Measurements from ENCODE around the gene TPP1.

Gene TPP1

GRCh38 chr11:6610591-6610990 is 8.6 kb downstream of the TPP1 start:
- DNase-seq: no peak

DNA sequence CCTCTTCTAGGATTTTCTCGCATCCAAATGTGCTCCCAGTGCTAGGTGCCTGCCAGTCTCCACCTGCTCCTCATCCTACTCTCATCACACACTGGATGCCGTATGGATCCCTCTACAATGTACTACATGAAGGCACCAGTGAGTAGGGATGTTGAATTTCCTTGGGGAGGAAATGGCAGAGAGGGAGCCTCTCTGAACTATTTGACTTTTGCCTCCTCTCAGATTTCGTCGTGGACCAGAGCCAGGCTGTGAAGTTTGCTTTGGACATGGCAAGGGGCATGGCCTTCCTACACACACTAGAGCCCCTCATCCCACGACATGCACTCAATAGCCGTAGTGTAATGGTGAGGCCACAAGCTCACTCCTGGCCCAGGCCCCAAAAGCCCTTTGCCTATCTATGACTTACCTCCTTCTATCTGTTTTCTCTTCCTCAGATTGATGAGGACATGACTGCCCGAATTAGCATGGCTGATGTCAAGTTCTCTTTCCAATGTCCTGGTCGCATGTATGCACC is 9.7 kb downstream of the TPP1 start:
- no peak for DNase-seq

DNA sequence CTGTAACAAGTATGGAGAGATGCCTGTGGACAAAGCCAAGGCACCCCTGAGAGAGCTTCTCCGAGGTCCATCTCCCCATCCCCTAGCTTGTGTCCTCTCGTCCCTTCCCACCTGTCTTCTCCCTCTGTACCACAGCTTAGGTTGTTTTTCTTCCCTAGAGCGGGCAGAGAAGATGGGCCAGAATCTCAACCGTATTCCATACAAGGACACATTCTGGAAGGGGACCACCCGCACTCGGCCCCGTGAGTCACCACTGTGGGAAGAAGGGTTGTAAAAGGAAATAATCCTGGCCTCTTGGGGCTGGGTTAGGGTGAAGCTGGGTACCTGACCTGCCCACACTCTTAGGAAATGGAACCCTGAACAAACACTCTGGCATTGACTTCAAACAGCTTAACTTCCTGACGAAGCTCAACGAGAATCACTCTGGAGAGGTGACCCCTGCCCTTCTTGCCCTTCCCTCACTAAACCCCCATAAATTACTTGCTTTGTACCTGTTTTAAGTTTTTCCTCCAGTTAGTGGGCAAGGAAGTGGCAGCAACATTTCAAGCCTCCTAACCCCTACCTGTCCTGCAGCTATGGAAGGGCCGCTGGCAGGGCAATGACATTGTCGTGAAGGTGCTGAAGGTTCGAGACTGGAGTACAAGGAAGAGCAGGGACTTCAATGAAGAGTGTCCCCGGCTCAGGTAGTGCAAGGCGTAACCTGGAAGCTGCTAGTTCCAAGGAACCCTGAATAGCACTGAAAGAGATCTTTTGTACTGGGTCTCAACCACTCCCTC is 10.3 kb downstream of the TPP1 start:
- no peak for DNase-seq

DNA sequence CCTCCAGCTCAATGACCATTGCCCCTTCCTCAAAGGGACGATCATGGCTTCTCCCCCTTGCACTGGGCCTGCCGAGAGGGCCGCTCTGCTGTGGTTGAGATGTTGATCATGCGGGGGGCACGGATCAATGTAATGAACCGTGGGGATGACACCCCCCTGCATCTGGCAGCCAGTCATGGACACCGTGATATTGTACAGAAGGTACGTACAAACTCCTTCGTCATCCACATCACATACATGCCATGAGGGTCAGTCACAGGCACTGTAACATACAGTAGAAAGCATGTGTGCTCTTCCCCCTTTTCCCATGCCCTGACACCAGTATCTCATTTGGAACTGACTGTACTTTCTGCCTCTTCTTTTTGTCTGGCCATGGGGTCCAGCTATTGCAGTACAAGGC is 11.2 kb downstream of the TPP1 start:
- DNase-seq: no peak

DNA sequence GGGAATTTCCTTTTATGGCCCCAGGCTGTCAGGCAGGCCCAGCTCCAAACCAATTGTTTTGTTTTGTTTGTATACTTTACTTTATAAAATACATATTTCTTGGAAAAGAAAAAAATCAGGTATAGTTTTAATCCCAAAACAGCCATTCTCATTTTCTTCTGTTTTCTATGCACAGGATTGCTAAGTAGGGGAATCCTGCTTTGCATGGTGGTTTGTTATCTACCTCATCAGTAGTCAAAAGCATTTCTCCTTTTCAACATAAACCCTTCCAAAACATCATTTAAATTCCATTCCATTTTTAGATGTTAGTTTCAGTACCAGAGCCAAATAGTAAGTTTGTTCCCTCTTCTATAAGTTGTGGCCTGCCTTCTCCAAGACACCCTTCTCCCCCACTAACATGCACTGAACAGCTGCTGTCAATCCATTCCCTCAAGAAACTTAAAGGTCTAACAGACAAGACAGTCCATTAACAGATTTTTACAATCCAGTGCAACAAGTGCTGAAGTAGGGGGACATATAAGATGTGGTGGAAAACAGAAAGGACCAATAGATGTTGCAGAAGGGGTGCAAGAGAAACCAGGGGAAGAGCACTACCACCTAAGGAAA is 11.9 kb downstream of the TPP1 start:
- DNase-seq: no peak

DNA sequence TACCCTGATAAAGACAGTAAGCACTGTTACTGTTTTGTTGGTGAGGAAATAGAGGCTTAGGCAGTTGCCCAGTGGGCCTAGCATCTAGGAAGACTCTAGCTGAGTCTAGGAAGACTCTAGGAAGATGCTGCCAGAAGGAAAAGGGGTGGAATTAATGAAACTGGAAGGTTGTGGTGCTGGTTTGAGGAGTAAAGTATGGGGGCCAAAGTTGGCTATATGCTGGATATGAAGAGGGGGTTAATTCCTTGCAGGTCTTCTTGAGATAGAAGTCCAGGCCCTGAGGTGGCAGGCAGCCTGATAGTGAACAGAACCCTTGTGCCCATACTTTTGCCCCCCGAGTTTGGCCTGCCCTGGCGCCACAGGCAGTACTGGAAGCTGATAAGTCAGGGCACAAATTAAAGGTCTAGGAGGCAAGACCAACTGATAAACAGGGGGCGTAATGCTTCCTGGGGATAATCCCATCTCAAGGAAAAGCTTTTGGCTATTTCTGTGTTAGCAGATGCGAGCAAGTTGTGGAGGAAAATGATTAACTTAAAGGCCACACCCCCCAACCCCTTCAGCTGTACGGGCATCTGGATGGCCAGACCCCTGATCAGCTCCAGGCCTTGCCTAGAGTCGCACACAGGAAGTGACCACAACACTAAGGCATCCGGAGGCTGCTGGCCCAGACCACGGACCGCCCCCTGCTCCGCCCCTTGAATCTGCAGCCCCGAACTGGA is 12.6 kb downstream of the TPP1 start:
- peak; percentile 27 for DNase-seq

- no peak for DNase-seq
Observed at GRCh38 chr11:6604790-6605189, 14.4 kb downstream of the TPP1 start.

GRCh38 chr11:6604081-6604626 is 15.1 kb downstream of the TPP1 start:
- peak; percentile 56 for DNase-seq

GRCh38 chr11:6603287-6604080 is 15.7 kb downstream of the TPP1 start, which contains the start of the genes ILK and RRP8:
ILK (plus strand) TSS chr11:6603774; CDS start chr11:6604272, 498 bp downstream.
RRP8 (minus strand) TSS chr11:6603616; CDS start chr11:6603502, 114 bp downstream.
- peak; percentile 83 for DNase-seq

DNA sequence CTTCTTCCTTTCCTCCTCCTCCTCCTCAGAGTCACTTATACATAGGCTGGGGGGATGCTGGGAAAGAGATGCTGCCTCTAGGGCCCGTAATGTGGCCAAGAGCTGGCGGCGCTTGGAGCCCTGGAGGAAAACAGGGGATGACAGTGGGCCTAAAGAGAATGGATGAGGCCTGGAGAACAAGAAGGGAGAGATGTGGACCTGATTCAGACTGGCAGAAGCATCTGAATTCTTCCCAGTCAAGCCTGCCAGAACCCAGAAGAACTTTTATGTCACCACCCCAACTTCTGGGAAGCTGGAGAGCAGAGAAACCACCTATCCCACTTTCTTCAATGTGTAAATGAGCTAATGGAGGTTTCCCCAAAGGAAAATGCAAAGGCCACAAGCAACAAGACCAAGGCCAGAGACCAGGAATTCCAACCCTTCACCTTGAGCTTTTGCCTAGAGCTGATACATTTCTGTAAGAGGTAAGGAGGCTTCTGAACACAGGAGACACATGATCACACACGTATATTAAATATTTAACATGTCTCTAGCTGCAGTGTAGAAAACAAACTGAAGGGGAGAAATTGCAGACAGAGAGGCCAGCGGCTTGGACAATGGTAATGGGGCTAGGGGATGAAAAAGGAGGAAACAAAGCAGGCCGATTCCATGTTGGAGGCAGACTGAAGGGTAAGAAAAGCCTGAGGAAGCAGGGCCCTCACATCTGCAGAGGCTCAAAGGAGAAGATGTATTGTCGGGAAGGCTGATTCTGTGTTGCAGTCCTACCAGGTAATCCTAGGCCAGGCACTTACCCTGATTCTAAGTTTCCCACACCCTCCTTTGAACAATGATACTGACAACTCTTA is 16.9 kb downstream of the TPP1 start:
- DNase-seq: no peak

DNA sequence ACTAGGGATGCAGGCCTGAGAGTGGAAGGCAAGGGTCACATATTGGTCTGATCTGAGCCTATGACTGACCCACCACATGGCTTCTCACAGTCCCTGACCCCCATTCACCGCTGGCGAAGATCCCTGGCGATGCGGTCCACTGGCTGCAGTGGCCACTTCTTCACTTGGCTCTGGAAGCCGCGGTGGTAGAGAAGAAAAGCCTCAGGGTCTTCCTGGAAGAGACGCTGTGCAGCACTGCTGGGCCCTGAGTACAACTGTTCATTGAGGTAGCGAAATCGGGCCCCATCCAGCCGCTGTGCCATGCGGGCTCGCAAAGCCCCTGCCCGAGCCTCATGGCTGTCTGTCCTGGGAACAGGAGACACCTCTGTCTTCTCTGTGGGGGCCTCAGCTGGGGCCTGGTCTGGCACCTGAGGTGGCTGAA is 18.2 kb downstream of the TPP1 start:
- no peak for DNase-seq

GRCh38 chr11:6599881-6600390 is 19.3 kb downstream of the TPP1 start:
- DNase-seq: no peak

DNA sequence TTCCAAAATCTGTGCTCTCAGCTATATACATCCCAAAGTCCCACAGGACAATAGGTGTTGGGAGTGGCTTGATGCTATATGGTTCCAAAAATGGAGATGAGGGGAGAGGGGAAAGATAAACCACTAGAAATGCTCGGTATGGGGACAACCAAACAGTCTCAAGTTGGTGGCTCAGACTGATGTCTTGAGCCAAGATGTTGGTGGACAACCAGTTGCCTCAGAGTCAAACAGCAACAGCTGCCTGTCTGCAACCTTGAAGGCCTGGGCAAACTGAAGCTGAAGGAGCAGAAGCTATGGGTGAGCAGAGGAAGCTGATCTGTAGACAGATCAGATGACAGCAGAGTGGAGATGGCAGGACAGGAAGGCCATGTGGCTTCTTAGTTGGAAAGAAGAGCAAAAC is 19.8 kb downstream of the TPP1 start:
- no peak for DNase-seq

DNA sequence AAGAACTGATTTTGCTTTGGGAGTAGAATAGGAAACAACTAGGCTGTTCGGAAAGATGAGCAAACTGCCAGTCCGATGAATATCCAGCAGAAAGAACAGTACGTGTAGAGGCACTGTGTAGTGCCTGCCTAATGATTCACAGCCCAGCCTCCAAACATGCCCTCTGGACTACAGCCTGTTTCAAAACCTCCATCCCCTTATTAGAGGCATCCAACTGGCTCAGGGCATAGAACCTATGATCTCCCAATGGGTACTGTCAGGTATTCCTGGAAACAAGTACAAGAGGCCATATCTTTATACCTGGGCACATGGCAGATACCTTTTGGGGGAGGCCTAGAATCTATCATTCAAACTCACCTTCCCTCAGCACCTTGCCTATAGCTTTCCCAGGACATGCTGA is 20.7 kb downstream of the TPP1 start:
- no peak for DNase-seq

- no peak for DNase-seq
Observed at GRCh38 chr11:6596239-6596877, 22.9 kb downstream of the TPP1 start.

GRCh38 chr11:6594142-6594768 is 25.0 kb downstream of the TPP1 start:
- DNase-seq: no peak

GRCh38 chr11:6588018-6588417 is 31.2 kb downstream of the TPP1 start:
- DNase-seq: no peak

DNA sequence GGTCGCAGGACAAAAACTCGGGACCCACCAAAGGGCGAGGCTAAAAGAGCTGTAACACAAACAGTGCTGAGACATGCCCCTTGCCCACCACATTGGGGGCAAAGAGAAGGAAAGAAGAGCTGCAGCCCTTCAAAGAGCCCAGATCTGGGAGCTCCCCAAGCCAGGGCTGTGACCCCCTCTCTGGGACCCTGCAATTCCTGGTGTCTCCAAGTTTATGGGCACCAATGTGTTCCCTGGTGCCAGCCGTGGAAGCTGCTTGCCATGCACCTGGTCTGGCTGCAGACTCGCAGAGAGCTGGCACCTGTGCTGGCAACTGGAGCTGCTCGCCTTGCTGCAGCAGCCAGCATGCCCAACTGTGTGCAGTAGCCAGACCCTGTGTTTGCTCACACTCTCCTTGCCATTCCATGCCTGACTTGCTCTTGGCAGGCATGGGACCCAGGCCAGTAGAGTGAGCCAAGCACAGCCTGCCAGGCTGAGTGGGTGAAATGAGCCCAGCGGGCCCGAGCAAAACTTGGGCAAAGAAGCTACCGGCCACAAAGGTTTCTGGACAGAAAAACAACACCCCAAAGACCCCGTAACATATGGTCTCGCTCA is 31.8 kb downstream of the TPP1 start:
- no peak for DNase-seq

GRCh38 chr11:6586434-6587359 is 32.5 kb downstream of the TPP1 start:
- no peak for DNase-seq
